Adrenal gland (tissue), 12 donors: ENCODE measurements around the gene HDAC4. TPM values are rescaled to one million over a fixed set of nuclear protein-coding genes. Genes with fewer than 3 reads are reported as not detected.

Source experiments
- DNase-seq, 7 donors: peaks; one replicate each; pipeline ENCODE4 v3.0.0-alpha.2; 2019 to 2020
- H3K27ac ChIP-seq, 5 donors: fragments of 200-600 bp; sonication (generic) in 4 of 5; 1 replicate in 3 of 5; 2 replicates in 2 of 5; pipeline versions ENCODE4 v1.5.1 to v1.8.0; 2016 to 2020; ENCODE audit warnings: mild to moderate bottlenecking in 1 of 5
- H3K27me3 ChIP-seq: fragments of 200-600 bp; 2 replicates; pipeline ENCODE4 v1.8.0; 2021
- H3K36me3 ChIP-seq, 2 donors: fragments of 200-600 bp; replicated peaks in 1 of 2; 1 replicate in 1 of 2; 2 replicates in 1 of 2; pipeline versions ENCODE4 v1.5.1 to v1.8.0; 2018 to 2022
- H3K4me1 ChIP-seq, 2 donors: fragments of 200-600 bp; replicated peaks in 1 of 2; 1 replicate in 1 of 2; 2 replicates in 1 of 2; pipeline versions ENCODE4 v1.5.1 to v1.8.0; 2018 to 2021
- H3K4me3 ChIP-seq, 4 donors: fragments of 200-600 bp; sonication (generic) in 3 of 4; one replicate each; pipeline ENCODE4 v1.5.1; 2016 to 2018
- H3K9me3 ChIP-seq, 3 donors: fragments of 200-600 bp; sonication (generic) in 1 of 3; replicated peaks in 1 of 3; 1 replicate in 2 of 3; 2 replicates in 1 of 3; pipeline versions ENCODE4 v1.5.1 to v1.8.0; 2016 to 2021
- POLR2A ChIP-seq, 2 donors: fragments of 450-650 bp; IDR thresholded peaks; one replicate each; pipeline ENCODE4 v1.6.1; 2017; ENCODE audit warnings: antibody characterized with exemption in 2 of 2, mild to moderate bottlenecking in 2 of 2, moderate library complexity in 1 of 2
- WGBS, 4 donors: extraction: QIAGEN DNeasy Blood & Tissue Kit in 2 of 4; methylation state at CpG; one replicate each; pipeline versions ENCODE4 v1.1.5 to v1.1.7; 2013 to 2017; 5-methylcytosine and 5-hydroxymethylcytosine counted together
- intact Hi-C, 2 donors: fragments of 100-400 bp; cut with DNase I; formaldehyde crosslinking; loops; one replicate each; pipeline versions ENCODE4 v1.14.1 to v1.15.0; 2022 to 2023
- polyA plus RNA-seq, 3 donors: library from polyadenylated mRNA; stranded (reverse); fragments of 200-250 nt in 2 of 3; fragments of 350-450 nt in 1 of 3; fragmentation: Illumina TruSeq in 1 of 3; extraction: RNeasy Lipid Tissue Mini Kit (QIAGEN cat#74804) in 1 of 3; gene quantifications; one replicate each; pipeline ENCODE4 v1.2.3, GENCODE V29; 2013 to 2014
- total RNA-seq, 9 donors: library from RNA; depleted of rRNA in 4 of 9; stranded (reverse); fragments of >200 nt in 4 of 9; fragments of 120-200 nt in 1 of 9; fragmentation: NEBNext Ultra II Directional in 1 of 9; extraction: Animal tissue kit (Norgen Biotek cat#: 25700) in 1 of 9; gene quantifications; one replicate each; pipeline versions ENCODE4 v1.1.0 to v1.2.4, GENCODE V29; 2013 to 2023
- TF ChIP-seq, protein P1 (sequence below), 6 experiments: fragments of 450-650 bp in 4 of 6; fragments of 200-600 bp in 2 of 6; sonication (generic) in 1 of 6; IDR thresholded peaks; 1 replicate in 5 of 6; 2 replicates in 1 of 6; pipeline versions ENCODE4 v1.5.1 to v1.8.0; 2016 to 2021; ENCODE audit warnings: antibody characterized with exemption in 6 of 6, mild to moderate bottlenecking in 2 of 6, moderate library complexity in 1 of 6
- donor health status: healthy with polysubstance abuse.
- donor health status: Bipolar disorder and iron deficiency.
- donor health status: DM: yes; HTN: yes; CAD: no.
- donor health status: DM: no; HTN: no; CAD: no.
- donor health status: DM: no; HTN: no; CAD: no.
- donor health status: DM: yes; HTN: yes; CAD: no.

The HDAC4 gene
- total and polyA plus RNA-seq, 12 donors, result 8.3 to 88.9 (median 28.7) TPM

DNA sequence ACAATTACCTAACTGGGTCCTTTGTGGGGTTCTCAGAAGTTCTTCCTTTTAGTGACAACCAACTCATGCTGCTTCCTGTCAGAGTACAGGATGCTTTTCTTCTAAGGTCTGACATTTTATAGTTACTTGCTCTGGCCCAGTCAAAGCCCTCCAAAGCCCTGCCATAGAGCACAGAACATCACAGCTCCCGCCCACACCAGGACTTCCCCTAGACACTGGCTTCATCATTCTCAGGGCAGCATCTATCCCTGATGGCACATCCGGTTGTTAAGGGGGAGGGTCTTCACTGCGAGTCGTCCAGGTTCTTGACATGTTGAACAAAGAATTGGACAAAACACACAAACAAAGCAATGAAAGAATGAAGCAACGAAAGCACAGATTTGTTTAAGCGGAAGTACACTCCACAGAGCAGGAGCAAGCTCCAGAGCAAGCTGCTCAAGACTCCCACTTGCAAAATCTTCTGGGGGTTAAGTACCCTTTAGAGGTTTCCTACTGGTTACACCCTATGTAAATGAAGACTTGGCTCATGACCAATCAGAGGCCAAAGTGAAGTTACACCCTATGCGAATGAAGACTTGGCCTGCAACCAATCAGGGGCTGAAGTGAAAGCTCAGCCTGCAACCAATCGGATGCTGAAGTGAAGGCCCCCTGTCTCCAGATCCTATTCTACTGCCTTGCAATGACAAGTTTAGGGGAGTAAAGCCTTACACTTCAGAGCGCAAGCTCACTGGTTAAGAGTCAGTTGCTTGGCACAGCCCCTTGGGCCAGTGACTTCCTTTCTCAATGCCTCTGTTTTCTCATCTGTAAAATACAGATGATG lies 79.0 kb downstream of the HDAC4 start:
- Histone ChIP-seq H3K9me3 (no peaks in the 10 kb centered on the region), H3K27me3 (no peaks in the 10 kb centered on the region), H3K4me3 (no peak overlapping the region), H3K27ac (no peak overlapping the region), H3K36me3 (no peaks in the 10 kb centered on the region), H3K4me1 (peaks cover 33 to 47% of the 10 kb centered on the region in 2 donors)
- 87 to 94% (median 89%) methylated on average over 9 of the region's 9 CpGs for WGBS, 4 donors
- intact Hi-C loops, result no loop called here
- DNase-seq, result peak in 5 of 7 donors; percentile 13 to 46 (median 16)
- TF ChIP-seq, protein P1, sequence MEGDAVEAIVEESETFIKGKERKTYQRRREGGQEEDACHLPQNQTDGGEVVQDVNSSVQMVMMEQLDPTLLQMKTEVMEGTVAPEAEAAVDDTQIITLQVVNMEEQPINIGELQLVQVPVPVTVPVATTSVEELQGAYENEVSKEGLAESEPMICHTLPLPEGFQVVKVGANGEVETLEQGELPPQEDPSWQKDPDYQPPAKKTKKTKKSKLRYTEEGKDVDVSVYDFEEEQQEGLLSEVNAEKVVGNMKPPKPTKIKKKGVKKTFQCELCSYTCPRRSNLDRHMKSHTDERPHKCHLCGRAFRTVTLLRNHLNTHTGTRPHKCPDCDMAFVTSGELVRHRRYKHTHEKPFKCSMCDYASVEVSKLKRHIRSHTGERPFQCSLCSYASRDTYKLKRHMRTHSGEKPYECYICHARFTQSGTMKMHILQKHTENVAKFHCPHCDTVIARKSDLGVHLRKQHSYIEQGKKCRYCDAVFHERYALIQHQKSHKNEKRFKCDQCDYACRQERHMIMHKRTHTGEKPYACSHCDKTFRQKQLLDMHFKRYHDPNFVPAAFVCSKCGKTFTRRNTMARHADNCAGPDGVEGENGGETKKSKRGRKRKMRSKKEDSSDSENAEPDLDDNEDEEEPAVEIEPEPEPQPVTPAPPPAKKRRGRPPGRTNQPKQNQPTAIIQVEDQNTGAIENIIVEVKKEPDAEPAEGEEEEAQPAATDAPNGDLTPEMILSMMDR (IDR thresholded peaks at IDR 0.05), result no peak
- TF ChIP-seq POLR2A (IDR thresholded peaks at IDR 0.05), result no peak

DNA sequence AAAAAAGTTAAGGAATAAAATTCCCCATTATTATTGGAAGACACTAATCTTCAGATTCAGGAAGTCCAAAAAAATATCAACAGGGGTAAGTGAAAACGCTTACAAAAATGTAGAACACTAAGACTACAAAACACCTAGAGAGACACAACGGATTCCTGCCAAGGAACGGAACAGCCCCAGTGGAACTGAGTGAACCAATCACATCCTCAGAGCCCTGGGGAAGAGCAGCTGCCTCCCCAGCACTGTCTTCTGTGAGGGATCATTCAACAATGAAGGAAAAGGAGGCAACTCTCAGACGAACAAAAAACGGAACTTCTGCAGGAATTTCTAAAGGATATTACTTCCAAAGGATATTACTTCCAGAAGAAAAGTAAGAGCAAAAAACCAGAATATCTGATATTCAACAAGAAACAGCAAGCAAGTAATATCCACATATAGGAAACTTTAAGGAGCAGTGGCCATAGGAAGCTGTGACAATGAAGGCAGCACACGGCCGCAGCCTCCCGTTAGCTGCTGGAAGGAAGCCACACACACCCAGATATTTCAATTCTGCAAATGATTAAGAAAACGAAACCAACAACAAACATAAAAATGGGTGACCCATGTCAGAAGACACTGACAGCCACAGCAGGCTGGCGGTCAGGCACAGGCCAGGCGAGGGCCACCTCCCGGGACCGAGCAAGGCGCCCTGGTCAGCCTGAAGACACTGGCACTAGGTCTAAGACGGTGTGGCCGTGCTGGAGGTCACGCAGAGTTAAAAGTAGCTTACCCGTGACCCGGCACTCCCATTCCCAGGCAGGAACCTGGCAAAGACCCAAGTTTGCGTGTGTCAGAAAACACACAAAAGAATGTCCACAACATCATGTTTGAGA lies 81.8 kb downstream of the HDAC4 start:
- no peaks in the 10 kb centered on the region for H3K9me3 ChIP-seq
- DNase-seq, result peak; percentile 56 to 86 (median 76)
- WGBS, 4 donors, result 6 to 25% (median 10%) methylated on average over 20 of the region's 20 CpGs
- peak overlapping the region in 1 of 4 donors; percentile 43 for H3K4me3 ChIP-seq
- peak in 1 of 2 donors; percentile 55 for TF ChIP-seq POLR2A (IDR thresholded peaks at IDR 0.05)
- TF ChIP-seq, protein P1 (IDR thresholded peaks at IDR 0.05), result no peak
- H3K27ac ChIP-seq, result peak overlapping the region; percentile 9 to 95 (median 81)
- peaks cover 36 to 51% of the 10 kb centered on the region in 2 donors for H3K4me1 ChIP-seq
- no peaks in the 10 kb centered on the region for H3K36me3 ChIP-seq
- H3K27me3 ChIP-seq, result no peaks in the 10 kb centered on the region
- intact Hi-C loops, result loop anchor here in 1 of 2 donors (10.0 kb wide), 1 partner anchor 76 kb away; no protein-coding TSS in a partner anchor

DNA sequence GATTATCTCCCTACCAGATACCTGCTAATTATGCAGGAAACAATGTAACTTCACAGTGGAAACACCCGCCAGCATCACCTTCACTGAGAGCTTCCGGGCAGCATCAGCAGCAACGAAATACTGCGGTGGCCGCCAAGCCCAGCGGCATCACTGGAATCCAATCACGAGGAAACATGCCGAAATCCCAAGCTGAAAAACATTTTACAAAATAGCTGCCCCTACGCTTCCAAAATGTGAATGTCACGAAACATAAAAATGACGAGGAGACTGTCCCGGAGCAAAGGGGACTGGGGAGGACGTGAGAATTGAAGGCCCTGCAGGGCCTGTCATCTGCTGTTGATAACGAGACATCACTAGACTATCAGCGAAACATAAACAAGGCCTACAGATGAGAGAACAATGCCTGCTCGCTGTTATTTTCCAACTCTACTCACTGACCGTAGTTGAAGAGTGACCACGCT lies 82.6 kb downstream of the HDAC4 start:
- peaks cover 36 to 49% of the 10 kb centered on the region in 2 donors for H3K4me1 ChIP-seq
- DNase-seq, result peak in 5 of 7 donors; percentile 10 to 51 (median 13)
- no peaks in the 10 kb centered on the region for H3K27me3 ChIP-seq
- H3K4me3 ChIP-seq, result no peak overlapping the region
- intact Hi-C loops, result loop anchor here in 1 of 2 donors (10.0 kb wide), 1 partner anchor 77 kb away; no protein-coding TSS in a partner anchor
- TF ChIP-seq, protein P1 (IDR thresholded peaks at IDR 0.05), result no peak
- TF ChIP-seq POLR2A (IDR thresholded peaks at IDR 0.05), result no peak
- H3K9me3 ChIP-seq, result no peaks in the 10 kb centered on the region
- no peaks in the 10 kb centered on the region for H3K36me3 ChIP-seq
- WGBS, 4 donors, result 91 to 97% (median 95%) methylated on average over 17 to 18 of the region's 18 CpGs
- H3K27ac ChIP-seq, result peak overlapping the region in 3 of 5 donors; percentile 11 to 95 (median 81)
